NCI-H774 (cell line): ENCODE data around the gene SLPI.

ENCODE experiments used
- DNase-seq: peaks from one replicate; lab custom pipeline; 2025; lab: John Stamatoyannopoulos, UW

The SLPI gene, protein sequence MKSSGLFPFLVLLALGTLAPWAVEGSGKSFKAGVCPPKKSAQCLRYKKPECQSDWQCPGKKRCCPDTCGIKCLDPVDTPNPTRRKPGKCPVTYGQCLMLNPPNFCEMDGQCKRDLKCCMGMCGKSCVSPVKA

DNA sequence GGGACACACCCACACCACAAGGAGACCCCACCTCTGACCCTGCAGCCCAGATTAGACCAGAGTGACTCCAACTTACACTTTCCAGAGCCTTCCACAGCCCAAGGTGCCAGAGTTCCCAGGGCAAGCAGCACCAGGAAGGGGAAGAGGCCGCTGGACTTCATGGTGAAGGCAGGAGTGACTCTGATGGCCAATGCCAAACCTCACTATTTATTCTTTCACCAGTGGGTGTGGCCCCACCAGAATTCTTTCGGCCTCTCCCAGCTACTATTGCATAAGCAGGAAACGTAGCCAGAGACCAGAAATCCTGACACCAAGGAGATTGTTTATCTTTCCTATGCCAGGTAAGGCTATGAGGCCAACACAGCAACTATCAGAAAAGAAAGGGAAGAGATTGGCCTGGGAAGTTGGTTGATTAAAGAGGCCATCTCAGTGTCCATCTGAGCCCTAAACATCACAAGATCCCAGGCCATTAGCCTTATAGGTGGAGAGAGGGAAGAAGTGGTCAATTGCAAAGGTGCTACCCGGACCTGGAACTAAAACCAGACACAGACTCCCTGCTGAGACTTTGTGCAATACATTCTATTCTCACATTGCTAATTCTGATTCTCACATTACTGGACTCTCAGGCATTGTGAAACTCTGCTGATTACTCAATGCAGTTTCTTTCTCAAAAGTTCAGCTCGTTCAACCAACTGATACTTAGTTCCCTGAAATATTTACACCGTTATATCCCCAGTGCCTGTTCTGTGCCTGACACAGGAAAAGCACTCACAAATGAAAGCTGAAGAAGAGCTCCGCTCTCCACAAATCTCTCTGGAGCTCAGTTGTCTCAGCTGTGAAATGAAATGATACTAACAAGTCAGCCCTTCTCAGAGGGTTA is at the start of gene SLPI:
Gene SLPI (minus strand): TSS at position 182 of the 880 bp plus-strand sequence. CDS start 21 bp downstream, at position 161.
- no peak for DNase-seq

DNA sequence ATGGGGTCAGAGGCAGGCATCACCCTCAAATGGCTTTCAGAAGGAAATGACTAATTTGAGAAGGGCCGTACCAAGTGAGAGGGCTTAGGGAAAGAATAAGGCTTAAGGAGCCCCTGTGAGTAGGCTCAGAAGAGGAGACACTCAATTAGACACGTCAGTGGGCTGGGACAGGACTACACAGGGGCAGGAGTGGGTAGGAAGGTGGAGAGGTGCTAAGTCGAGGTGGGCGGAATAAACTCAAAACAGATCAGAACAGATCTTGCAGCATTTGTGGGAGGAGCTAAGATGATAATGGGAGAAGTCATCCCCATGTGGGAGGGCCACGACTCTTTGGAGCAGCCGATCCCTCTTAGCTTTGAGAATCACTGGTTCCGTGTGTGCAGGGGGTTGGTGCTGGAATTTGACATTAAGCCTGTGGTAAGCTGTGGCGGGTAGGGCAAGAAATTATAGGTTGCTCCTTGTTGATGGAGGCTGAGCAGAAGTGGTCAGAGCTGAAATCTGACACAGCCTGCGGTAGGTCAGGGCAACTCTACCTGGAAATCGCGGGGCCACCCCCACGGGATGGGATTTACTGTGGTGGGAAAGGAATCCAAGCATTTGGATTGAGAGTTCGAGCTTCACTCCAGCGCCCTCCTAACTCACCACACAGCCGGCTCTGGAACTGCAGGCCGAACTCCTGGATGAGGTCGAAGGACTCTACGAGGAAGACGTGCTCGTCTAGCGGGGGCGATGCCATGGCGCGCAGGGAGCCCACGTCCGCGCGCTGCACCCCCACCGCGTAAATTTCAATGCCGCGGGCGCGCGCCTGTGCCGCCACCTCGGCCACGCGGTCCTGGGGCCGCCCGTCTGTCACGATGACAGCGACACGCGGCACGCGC is 49.5 kb upstream of the SLPI start:
- no peak for DNase-seq

DNA sequence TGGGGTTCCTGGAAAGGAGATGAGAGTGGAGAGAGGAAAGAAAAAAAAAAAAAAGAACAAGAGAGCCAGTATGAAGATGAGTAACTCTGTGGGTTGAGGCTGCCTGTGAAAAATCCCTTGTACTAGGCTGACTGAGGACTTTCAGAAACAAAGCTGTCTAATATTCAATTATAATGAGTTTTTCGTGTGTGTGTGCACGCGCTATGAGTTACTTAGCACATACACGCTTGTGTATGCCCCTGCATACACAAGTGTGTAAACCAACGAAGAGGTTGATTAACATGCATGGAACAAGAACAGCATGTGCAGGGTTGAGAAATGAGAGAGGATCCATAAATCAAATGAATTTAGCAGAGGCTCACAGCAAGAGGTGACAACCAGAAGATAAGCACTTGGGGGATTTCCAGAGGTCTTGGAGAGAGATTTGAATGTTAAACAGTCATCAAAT is 47.5 kb upstream of the SLPI start:
- no peak for DNase-seq

DNA sequence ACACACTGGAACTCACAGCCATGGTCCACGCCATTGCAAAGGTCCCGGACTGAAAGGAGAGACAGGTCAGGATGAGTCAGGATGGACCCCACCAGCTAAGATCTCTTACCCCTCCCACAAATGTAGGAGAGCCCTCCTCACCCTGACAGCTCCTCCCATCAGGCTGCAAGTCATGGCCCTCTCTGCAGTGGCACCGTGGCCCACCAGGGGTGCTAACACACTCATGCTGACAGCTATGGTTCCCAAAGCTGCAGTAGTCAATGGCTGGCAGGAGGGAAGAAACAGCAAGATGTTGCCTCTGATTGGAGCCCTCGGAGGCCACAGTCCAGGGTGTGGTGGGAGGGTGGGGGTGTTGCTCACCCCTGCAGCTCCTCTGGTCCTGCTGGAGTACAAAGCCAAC is 46.6 kb upstream of the SLPI start:
- DNase-seq, result no peak

DNA sequence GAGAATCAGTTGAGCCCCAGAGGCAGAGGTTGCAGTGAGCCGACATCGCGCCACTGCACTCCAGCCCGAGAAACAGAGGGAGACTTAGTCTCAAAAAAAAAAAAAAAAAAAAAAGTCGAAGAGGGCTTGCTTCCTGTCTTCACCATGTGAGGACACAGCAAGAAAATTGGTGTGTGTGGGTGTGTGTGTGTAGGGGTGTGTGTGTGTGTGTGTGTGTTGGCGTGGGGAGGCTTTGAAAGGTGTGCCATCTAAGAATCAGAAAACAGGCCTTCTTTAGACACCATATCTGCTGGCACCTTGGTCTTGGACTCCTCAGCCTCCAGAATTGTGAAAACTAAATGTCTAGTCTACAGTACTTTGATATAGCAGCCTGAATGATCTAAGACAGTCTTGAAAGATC is 45.4 kb upstream of the SLPI start:
- DNase-seq, result no peak

DNA sequence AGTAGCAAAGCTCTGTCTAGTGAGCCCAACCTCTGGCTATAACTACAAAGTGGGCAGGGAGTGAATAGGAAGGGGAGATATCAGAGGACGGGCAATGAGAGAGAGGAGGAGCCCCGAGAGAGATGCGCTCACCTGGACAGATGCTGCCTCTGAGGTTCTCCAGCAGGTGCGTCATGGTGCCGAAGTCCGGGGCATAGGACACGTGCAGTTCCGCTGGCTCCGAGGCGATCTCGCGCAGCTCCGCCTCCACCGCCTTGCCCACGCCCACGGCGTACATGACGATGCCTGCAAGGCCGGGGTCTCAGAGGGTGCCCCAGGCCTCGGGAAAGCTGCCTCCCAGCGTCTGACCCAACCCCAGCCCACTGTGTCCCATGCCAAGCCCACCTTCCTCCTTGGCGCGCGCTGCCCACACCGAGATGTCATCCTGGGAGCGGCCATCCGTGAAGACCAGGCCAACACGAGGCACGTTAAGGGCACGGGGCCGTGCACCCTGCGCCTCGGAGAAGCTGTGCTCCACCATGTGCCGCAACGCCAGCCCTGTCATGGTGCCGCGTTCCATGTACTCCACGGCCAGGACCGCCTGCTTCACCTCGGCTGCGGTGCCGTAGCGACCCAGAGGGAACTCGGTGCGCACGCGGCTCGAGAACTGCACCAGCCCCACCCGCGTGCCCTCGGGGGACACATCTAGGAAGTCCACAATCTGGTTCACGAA is 43.6 kb upstream of the SLPI start:
- no peak for DNase-seq

DNA sequence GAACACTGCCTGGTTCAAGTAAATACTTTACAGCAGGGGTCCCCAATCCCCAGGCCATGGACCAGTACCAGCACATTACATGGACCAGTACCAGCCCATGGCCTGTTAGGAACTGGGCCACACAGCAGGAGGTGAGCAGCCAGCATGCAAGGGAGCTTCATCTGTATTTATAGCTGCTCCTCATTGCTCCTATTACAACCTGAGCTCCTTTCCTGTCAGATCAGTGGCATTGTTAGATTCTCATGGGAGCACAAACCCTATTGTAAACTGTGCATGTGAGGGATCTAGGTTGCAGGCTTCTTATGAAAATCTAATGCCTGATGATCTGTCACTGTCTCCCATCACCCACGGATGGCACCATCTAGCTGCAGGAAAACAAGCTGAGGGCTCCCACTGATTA is 40.3 kb upstream of the SLPI start:
- DNase-seq, result no peak

DNA sequence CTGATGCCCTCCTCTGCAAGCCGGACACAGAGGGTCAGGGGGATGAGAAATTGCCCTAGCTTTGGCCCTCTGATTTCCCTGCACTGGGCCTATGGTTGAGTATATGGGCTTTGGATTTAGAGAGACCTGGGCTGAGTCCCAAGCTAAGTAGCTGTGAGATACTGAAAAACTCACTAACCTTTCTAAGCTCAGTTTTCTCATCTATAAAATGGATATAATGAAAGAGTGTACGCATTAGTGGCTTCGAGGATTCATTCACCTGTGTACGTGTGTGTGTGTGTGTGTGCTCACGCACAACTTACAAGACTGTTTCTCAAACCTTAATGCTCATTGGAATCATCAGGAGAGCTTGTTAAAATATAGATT is 39.6 kb upstream of the SLPI start:
- DNase-seq, result no peak

DNA sequence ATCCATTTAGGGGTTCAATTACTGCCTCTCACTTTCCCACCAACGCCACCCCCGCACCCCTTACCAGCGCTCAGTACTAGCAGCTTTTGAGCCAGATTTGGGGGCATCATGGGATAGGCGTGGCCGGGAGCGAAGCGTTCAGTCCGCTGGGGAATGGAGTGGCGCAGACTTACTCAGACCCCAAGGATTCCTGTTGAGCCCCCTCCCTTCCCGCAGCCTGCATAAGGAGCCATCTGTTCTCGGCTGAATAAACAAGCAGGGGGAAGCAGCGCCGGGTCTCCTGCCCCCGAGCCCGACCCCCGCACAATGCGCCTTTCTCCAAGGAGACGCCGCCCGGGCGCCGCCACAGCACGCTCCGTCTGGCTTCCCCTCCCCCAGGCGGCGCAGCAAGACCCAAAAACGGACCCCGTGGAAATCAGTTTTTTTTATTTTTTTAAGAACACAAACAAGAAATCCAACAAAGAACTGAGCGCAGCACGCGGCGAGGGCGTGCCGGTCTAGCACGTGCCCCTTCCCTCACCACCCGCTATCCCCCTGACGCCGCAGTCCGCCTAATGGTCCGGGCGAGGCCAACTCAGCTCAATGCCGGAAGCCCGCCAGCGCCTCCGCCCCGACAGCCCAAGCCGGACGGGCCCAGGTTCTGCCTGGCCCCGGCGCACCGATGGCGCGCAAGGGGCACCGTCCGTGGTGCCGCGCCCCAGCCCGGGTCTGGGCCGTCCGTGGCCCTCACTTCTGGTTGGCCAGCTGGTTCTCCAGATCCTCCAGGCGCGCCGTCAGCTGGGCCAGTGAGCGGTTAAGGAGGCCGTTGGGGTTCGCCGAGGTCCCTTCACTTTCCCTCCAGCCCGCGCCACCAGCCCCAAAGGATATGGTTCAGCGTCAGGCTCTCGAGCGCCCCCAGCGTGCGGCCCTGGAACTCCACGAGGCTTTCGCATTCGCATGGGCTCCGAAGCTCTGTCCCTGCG is 39.0 kb upstream of the SLPI start:
- peak; percentile 72 for DNase-seq

DNA sequence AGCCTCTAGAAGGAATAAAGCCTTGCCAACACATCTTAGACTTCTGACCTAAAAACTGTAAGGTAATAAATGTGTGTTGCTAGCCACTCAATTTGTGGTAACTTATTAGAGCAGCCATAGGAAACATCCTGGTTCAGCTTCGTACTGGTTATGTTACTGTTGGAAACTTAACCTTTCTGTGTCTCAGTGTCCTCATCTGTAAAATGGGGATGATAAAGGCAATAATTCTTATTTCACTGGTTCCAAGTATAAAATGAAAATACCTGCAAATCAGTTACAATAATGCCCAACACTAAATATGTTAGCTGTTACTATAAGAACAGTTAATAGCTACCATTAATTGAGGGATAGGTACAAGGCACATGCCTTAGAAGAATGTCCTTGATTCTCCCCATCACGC is 38.0 kb upstream of the SLPI start:
- DNase-seq, result no peak

DNA sequence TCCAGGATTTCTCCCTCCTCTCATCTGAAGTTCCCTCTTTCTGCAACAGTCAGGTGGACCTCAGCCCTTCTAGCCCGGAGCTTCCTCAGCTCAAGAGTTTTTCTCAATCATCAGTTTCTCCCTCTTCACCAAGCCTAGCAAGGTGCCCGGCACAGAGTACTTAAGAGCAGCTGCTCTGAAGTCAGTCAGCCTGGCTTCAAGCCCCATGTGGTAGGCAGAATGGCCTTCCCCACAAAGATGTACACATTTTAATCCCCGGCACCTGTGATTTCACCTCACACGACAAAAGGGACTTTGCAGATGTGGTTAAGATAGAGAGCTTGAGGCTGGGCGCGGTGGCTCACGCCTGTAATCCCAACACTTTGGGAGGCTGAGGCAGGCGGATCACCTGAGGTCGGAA is 37.2 kb upstream of the SLPI start:
- DNase-seq, result no peak

DNA sequence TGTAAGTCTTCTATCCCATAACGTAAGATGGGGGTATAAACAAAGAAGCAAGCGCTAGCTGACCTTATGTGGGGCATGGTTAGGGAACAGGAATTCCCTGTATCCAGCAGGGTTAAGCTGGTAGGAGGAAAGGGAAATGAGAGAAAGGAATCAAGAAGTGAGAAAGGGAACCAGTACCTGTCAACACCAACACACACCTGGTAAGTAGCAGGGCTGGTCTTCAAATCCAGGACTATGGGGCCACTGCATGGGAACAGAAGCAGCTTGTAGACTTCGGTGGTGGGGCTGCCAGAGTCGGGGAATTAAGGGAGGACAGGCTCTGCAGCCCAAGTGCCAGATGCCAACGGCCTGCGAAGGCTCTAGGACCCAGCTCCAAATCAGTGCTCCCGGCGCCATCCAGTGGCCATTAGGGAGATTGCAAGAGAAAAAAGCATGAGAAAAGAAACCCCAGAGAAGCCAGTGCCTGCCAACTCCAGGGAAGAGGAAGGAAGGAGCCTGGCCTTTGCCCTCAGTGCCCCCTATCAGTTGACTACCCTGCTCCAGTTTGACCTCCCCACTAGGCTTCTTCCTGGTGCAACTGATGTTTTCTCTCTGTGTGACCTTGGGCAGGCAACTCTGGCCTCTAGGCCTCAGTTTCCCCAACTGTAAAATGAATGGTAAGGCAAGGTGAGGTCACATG is 36.5 kb upstream of the SLPI start:
- peak; percentile 65 for DNase-seq

DNA sequence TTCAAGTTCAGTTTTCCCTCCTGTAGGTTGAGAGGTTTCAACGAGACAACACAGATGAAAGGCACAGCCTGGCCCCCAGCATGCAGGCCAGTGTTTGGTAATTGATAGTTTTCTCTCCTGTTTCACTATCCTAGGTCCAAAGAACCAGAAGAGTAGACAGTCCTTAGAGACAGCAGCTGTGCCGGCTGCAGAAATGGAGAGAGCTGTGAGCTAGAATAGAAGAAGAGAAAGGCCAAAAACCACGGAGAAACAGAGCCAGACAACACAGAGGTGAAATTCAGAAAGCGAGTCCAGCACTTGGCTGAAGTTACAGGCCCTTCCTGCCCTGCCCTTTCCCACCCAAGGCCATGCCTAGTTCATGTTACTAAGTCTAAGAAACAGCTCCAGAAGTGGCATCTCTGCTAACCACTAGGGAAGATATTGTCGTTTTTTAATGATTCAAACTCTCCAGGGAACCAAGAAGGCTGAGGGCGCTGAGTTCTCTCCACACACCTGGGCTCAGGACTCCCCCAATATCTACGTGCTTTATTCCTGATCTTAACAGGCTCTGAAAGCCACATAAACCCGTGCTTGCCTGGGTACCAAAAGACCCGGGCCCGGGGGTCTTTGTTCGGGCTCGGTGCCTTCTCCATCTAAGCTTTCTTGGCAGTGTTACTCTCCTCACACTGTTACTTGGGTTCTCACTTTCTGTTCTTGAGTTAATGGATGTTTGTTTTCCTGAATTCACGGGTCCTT is 35.7 kb upstream of the SLPI start:
- no peak for DNase-seq

DNA sequence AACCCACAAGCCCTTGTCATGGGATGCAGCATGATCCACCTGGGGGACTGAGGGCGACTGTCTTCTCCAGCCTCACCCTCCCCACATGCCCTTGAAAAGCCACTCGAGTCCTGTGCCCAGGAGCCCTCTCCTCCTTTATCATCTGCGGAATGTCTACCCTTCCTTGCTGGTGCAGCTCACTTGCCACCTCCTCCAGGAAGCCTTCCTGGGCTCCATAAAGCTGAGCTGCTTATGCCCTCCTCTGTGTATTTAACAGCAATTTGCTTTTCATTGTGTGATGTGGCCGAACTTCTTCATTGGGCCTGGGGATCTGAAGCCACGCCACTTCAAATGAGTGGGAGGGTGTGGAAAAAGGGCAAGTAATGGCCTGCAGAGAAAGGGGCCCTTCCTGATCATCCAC is 34.5 kb upstream of the SLPI start:
- DNase-seq, result no peak

DNA sequence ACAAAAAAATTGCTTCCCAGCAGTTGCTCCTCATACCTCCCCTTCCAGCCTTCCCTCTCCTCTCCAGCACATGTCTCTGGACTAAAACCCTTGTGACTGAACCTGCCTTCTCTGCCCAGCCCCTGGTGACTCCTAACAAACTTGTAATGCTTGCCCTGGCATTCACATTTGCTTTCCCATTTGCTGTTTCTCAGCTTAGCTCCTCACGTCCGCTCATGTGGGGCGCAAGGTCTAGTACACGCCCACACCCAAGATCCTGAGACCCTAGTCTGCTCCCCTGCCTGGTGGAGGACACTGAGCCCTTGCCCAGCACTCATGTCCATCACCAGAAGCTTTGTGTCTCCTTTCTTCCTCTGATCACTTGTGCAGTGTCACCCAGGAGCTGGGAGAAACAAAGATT is 34.0 kb upstream of the SLPI start:
- DNase-seq, result no peak

DNA sequence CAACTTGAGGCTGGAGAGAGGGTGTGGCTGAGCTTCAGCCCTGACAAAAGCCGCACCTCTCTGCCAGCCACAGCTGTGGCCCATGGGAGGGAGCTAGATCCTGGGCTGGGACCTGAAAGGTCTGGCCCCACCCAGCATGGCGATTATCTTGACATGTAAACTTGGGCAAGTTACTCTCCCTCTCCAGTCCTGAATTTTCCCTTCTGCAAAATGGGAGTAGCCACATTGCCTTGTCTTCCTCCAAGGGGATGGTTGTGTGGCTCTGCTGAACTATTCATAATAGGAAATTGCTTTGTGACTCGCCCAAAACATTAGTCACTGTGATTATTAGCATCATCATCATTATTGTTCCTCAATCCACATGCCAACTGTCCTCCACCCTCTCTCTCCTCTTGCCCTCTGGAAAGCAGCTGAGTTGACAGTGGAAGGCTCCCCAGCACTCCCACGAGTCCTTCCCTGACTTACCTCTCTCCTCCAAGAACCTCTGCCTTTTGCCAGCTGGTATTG is 29.2 kb upstream of the SLPI start:
- DNase-seq, result no peak

DNA sequence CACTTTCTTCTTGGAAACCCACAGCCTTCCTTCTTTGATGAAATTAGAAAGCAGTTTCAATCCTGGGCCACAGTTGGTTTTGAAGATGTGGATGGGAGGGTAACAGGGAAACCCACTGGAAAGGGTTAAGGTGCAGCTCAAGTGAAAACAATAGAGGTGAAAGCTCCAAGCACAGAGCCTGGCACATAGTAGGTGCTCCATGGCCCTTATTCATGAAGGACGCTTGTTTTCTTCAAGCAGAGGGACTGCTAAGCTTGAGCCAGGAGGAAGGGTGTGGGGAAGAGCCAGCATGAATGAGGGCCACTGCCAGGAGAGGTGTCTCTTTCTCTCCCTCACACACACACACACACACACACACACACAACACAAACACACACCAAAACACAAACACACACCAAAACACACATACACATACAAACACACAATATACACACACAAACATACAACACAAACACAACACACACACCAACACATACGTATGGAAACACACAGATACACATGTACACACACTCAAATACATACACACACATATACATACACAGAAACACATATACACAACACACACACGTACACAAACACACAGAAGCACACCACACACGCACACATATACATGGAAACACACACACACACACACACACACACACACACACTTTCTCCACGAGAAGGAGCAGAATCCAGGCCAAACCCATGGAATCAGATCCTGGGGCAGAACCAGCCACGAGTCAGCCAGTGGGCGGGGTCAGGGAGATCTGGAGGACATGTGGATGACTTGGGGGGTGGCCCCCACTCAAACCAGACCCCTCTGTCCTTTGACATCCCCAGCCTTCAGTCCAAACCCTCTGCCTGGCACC is 28.6 kb upstream of the SLPI start:
- DNase-seq, result no peak

DNA sequence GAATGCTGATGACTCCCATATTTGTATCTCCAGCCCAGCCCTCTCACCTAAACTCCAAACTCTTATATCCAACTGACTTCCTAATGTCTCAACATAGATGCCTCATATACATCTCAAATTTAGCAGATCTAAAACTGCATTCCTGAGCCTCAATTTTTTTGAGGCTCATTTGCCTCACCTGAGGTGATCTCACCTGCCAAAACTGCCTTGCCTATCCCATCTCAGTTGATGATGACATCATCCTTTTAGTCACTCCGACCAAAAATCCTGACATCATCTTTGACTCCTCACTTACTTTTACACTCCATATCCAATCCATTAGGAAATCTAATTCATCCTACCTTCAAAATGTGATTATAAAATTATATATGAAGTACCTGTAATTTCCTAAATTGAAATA is 25.6 kb upstream of the SLPI start:
- no peak for DNase-seq

DNA sequence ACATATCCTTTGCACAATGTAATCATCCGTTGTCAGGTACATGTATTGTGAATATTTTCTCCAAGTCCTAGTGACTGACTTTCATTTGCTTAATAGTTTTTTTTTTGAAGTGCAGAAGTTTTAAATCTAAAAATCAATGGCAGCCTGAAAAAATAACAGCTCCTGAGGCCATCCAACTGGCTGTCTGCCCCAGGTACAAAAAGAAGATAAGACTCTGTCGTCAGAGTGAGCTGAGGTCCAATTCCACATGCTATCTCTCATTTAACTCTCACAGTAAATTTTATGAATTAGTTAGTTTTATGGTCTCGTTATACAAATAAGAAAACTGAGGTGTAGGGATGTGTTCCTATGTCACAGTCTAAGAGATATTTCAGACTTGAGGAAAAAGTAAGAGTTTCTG is 21.0 kb upstream of the SLPI start:
- DNase-seq, result no peak
